ENCODE measurements around the gene IL23R.

The IL23R gene, protein sequence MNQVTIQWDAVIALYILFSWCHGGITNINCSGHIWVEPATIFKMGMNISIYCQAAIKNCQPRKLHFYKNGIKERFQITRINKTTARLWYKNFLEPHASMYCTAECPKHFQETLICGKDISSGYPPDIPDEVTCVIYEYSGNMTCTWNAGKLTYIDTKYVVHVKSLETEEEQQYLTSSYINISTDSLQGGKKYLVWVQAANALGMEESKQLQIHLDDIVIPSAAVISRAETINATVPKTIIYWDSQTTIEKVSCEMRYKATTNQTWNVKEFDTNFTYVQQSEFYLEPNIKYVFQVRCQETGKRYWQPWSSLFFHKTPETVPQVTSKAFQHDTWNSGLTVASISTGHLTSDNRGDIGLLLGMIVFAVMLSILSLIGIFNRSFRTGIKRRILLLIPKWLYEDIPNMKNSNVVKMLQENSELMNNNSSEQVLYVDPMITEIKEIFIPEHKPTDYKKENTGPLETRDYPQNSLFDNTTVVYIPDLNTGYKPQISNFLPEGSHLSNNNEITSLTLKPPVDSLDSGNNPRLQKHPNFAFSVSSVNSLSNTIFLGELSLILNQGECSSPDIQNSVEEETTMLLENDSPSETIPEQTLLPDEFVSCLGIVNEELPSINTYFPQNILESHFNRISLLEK

DNA sequence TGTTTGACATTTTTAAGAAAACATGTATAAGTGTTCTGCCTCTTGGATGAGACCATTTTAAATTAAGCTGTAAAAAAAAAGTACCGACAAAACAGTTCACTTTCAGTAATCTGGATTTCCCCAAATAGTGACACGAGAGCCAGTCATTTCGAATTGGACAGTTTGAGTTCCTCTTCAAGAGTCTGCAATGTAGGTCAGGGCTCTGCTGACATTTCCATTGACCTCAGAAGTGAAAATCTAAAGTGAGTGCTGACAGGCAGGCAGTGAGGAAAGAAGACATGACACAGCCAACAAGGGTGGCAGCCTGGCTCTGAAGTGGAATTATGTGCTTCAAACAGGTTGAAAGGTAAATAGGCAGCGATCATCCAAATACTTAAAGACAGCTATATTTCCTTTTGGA is at the start of gene IL23R:
TSS of gene IL23R (plus strand) at position 259 of the 400 bp plus-strand sequence. CDS start 1,667 bp downstream, outside the sequence.
- DNase-seq (ENCODE audit: low read depth), result peak; percentile 79

DNA sequence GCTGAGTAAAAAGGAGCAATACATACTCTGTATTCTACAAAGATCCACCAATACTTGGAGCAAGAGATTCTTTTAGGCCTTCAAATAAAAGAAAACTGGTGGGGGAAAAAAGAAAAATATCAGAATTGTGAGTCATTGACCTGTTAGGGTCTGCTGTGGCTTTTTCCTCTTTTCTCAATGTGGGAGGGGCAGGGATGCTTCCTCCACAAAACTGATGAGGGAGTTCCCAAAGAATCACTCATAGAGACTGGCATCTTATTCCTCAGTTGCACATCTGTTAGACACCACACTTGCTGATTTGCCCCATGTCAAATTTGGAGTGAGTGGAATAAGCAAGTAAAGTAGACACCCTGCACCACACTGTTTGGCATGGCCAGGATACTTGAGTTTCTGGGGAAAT is 48.1 kb upstream of the IL23R start:
- TF ChIP-seq, protein P1, sequence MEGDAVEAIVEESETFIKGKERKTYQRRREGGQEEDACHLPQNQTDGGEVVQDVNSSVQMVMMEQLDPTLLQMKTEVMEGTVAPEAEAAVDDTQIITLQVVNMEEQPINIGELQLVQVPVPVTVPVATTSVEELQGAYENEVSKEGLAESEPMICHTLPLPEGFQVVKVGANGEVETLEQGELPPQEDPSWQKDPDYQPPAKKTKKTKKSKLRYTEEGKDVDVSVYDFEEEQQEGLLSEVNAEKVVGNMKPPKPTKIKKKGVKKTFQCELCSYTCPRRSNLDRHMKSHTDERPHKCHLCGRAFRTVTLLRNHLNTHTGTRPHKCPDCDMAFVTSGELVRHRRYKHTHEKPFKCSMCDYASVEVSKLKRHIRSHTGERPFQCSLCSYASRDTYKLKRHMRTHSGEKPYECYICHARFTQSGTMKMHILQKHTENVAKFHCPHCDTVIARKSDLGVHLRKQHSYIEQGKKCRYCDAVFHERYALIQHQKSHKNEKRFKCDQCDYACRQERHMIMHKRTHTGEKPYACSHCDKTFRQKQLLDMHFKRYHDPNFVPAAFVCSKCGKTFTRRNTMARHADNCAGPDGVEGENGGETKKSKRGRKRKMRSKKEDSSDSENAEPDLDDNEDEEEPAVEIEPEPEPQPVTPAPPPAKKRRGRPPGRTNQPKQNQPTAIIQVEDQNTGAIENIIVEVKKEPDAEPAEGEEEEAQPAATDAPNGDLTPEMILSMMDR (IDR thresholded peaks at IDR 0.05; ENCODE audit: low read depth, low read length, missing control alignments), result no peak
- DNase-seq (ENCODE audit: low read depth), result no peak
- no peak overlapping the region for H3K4me3 ChIP-seq (ENCODE audit: low read depth, low read length)

More for the DNA sequence above, at the start of gene IL23R:
- no peak within 1 kb of the TSS for H3K4me3 ChIP-seq (ENCODE audit: low read depth, low read length)
- TF ChIP-seq, protein P1 (IDR thresholded peaks at IDR 0.05; ENCODE audit: low read depth, low read length, missing control alignments), result no peak

DNA sequence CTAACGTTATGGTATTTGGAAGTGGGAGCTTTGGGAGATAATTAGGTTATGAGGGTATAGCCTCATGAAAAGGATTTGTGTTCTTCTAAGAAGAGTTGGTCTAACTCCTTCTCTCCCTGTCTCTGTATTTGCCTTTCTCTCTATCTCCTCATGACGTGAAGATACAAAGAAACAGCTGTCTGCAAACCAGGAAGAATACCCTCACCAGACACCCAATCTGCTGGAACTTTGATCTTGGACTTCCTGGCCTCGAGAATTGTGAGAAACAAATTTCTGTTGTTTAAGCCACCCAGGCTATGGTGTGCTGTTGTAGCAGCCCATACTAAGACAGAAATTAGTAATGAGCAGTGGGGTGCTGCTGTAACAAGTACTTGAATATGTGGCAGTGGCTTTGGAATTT is 47.6 kb upstream of the IL23R start:
- DNase-seq (ENCODE audit: low read depth), result no peak
- no peak overlapping the region for H3K4me3 ChIP-seq (ENCODE audit: low read depth, low read length)
- TF ChIP-seq, protein P1 (IDR thresholded peaks at IDR 0.05; ENCODE audit: low read depth, low read length, missing control alignments), result no peak

DNA sequence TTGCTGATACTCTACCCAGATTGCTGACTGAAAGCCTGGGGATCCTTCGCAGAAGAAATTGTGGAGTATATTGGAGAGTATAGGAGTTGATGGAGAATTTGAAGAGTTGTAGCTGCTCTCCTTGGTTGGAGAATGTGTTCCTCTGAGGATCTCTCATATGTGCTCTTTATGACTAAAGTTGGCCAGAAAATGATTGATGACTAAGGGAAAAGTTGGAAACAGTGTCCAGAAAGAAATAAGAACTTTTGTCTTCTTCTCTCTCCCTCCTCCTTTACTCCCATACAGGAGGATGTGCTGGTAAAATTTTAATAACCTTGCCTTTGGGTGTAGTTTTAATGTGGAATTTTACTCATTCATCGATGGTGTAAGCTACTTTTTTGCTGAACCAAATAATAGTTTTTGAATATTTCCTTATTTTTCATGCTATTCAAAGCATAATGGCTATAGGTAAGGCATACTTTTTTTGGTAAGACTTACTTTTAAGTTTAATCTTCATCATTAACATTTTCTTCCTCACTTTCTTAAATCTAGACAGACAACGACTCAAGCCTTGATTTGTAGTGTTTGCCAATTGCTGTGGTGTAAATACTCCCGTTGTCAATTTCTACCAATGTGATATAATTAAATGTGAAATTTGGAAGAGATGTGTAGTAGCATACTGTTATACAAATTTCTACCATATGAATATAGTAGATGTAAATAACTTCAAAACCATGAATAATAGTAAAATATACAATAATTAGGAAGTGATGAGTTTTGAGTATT is 45.2 kb upstream of the IL23R start:
- DNase-seq (ENCODE audit: low read depth), result no peak
- no peak overlapping the region for H3K4me3 ChIP-seq (ENCODE audit: low read depth, low read length)
- TF ChIP-seq, protein P1 (IDR thresholded peaks at IDR 0.05; ENCODE audit: low read depth, low read length, missing control alignments), result no peak

DNA sequence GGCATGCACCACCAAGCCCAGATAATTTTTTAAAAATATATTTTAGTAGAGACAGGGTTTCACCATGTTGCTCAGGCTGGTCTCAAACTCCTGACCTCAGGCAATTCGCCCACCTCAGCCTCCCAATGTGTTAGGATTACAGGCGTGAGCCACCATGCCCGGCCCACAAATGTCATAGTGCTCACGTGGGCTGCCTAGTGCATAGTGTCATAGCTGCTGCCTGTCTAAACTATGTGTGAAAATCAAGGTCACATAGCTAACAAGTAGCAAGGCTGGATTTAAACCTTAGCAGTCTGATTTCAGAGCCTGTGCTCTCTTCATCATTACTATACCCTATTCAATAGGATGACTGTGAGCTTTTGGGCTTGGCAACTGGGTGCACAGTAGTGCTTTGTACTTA is 41.8 kb upstream of the IL23R start:
- no peak for DNase-seq (ENCODE audit: low read depth)
- TF ChIP-seq, protein P1 (IDR thresholded peaks at IDR 0.05; ENCODE audit: low read depth, low read length, missing control alignments), result no peak
- H3K4me3 ChIP-seq (ENCODE audit: low read depth, low read length), result no peak overlapping the region

DNA sequence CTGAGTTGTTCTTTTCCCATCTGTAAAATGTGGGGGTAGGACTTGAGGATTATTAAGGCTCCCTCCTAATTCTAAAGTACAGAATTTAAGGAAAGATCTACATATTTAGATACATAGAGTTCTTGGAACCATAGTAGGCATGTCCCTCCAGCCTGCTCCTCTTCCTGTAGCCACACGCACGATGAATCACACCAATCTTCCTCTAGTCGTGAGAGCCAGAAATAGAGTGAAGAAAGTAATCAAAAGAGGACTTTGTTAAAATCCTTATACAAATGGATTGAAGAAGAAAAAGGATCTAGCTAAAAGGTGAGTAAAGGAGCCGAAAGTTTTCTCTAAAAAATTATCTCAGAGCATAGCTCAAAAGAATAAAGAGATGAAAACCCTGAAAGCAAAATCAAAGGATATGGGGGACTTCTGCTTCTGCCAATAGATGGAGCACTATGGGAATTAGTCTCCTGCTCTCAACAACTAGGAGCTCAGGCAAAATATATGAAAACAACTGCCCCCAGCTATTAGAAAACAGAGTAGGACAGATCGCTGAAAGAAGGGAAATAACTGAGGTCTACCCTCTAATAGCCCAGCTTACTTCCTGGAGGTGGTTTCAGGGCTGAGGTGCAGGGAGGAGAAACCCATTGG is 40.0 kb upstream of the IL23R start:
- DNase-seq (ENCODE audit: low read depth), result no peak
- TF ChIP-seq, protein P1 (IDR thresholded peaks at IDR 0.05; ENCODE audit: low read depth, low read length, missing control alignments), result no peak
- H3K4me3 ChIP-seq (ENCODE audit: low read depth, low read length), result no peak overlapping the region

Measured in GM12864 (cell line).